HG02610 (cell line): ENCODE data around the gene EDARADD.
"Not testable (repeated sequence)": the region's sequence is repeated elsewhere in the genome, so short reads cannot be mapped to it uniquely, and the experiment has no call there.

Experiments used
- ATAC-seq: cut with Tn5 transposase; IDR thresholded peaks from one replicate; pipeline ENCODE4 v1.9.1; 2021; ENCODE audit warnings: mild to moderate bottlenecking, moderate library complexity; ENCODE audit not compliant: unreplicated experiment

EDARADD gene

DNA sequence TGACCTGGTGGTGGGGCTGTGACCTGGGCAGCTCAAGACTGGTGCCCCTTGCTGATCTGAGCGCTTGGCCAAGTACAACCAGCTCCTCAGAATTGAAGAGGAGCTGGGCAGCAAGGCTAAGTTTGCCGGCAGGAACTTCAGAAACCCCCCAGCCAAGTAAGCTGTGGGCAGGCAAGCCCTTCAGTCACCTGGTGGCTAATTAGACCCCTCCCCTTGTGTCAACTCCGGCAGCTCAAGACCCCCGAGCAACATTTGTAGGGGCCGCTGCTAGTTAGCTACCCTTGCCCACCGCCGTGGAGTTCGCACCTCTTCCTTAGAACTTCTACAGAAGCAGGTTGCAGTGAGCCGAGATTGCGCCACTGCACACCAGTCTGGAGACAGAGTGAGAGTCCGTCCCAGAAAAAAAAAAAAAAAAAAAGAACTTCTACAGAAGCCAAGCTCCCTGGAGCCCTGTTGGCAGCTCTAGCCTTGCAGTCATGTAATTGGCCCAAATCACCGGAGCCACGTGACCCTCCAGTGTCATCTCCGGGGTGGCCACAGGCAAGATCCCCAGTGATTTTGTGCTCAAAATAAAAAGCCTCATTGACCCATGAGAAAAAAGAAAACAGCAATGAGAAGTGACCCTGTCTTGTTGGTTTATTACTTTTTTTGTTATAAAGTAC is 90.4 kb downstream of the EDARADD start:
- ATAC-seq: no peak

DNA sequence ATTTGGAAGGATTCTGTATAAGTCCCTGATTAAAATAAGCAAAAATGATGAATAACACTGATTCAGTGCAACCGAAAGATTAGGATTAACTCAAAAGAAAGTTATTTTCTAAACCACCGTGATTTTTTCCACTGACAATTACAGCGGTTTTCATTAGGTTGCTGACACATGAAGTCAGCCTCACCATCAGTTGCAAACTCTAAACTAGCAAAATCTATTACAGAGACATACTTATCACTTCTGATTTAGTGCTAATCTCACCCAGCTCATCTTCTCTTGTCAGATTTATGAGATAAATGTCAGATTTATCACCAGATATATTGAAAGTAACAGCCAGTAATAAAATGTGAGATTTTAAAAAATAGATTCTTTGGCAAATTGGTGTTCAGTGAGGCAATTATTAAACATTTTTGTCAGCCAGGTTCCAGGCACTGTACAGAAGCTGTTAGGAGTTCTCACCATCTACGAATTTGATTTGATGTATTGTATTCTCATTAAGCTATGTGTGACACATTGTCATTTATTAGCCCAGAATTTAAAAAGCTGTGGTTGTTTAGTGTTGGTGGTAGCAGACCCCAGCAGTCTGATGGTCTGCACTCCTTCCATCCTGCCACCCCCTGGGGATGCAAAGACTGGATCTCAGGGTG is 92.4 kb downstream of the EDARADD start:
- ATAC-seq: no peak

DNA sequence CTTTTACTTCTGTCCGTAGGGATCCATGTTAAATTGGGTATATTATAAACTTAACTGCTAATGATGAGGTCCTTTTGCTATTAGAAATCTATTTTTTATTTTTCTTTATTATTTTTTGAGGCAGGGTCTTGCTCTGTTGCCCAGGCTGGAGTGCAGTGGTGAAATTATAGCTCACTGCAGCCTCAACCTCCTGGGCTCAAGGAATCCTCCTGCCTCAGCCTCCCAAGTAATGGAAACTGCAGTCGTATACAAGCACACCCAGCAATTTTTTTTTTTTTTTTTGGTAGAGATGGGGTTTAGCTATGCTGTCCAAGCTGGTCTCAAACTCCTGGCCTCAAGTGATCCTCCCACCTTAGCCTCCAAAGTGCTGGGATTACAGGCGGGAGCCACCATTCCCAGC is 95.1 kb downstream of the EDARADD start:
- ATAC-seq: not testable (repeated sequence)

DNA sequence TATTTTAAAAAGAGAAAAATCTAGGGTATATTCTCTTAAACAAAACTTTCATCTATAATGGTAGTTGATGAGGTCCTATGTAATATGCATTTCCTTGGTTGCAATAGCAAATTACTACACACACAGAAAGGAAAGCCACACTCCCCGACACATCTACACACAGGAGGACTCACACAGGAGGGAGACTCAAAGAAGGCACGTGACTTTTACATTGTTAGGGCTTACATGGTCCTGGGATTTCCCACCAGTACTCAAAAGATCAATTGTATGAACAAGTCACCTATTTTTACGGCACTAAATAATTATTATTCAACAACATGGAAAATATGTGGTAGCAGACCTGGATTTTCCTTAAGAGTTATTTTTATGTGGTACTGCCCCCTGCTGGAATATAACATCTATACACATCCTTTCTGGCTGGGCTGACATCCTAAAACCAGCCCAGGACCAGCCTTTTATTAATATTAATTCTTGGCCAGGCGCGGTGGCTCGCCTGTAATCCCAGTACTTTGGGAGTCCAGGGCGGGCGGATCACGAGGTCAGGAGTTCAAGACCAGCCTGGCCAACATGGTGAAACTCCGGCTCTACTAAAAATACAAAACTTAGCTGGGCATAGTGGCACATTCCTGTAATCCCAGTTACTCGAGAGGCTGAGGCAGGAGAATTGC is 95.8 kb downstream of the EDARADD start:
- ATAC-seq: peak; percentile 55

DNA sequence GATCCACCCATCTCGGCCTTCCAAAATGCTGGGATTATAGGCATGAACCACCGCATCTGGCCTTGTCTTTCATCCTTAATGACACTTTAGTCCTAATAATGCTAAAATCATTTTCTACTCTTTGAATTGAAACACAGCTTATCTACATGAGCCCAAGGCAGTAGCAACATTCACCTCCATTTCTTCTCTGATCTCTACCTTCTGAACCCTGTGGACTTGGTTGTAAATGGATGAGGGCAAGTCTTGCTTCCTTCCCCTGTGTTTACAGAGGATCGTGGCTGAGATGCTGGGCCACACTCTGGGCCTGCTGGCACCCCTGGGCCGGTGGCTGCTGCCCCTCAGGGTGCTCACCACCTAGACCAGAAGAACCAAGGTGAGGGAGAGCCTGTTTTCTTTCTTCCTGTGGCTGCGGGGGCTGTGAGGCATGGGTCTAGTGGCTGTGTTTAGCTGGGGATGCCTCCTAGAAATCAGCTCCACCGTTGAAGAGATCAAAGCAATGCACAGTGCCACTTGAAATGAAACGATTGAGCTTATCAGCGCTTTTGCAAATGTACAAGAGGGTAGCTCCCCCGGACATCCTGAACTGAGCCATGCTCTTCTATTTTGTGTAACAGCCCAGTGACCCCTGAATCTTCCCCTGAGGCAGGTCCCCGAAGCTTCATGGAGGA is 97.5 kb downstream of the EDARADD start:
- no peak for ATAC-seq

DNA sequence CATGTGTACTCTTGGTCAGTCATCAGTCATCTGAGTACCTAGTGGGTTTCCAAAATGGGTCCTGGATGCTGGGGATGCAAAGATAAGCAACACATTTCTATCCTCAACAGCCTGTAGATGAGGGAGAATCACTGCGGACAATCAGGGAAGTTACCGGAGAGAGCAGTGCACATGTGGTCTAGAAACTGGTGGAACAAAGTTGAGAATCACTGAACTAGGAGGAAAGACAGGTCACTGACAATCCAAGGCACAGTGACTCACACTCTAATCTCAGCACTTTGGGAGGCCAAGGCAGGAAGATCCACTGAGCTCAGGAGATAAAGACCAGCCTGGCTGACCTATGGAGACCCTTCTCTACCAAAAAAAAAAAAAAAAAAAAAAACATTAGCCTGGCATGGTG is 98.3 kb downstream of the EDARADD start:
- no peak for ATAC-seq

DNA sequence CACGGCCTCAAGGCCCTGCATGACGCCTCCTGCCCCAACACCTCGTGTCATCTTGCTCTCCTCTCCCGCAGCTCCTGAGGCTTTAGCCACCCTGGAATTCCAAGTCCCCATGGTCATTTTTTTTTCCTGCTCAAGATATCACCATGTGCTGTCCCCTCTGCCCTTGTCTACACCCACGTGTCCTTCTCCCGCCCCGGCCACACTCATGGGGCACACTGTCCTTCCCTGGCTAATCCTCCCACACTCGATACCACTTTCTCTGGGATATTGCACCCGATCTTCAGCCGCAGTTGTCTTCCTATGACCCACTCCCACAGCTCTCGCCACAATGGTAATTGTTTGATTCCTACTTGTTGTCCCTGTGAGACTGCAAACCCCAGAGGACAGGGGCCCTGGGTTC is 100.0 kb downstream of the EDARADD start:
- no peak for ATAC-seq

DNA sequence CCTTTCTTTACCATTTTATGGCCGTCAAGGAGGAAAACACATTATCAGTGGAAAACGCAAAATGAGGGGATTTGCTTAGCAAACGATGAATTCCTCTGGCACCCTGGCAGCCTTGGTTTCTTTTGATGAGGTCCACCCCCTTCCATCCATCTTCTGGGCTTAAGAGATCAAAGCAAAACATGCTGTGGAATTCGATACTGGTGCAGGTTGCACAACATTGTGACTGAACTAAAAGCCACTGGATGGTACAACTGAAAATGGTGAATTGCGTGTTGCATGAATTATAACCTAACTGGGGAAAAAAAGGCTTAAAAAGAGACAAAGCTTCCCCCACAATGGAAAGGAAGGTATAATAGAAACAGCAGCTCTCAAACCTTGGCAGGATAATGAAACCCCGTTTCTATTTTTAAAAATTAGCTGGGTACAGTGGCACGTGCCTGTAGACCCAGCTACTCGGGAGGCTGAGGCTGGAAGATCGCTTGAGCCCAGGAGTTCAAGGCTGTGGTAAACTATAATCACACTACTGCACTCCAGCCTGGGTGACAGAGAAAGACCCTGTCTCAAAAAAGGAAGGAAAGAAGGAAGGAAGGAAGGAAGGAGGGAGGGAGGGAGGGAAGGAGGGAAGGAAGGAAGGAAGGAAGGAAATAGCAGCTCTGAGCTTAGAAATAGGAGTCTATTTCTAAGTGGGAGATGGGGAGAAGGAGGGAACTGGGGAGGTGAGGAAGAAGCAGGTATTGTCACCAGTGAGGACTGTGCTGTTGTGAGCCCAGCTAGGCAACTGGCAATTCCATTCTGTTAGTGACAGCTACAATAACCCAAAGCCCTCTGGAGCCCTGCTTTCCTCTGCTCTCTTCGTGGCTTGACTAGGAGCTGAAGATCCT is 100.7 kb downstream of the EDARADD start:
- no peak for ATAC-seq

DNA sequence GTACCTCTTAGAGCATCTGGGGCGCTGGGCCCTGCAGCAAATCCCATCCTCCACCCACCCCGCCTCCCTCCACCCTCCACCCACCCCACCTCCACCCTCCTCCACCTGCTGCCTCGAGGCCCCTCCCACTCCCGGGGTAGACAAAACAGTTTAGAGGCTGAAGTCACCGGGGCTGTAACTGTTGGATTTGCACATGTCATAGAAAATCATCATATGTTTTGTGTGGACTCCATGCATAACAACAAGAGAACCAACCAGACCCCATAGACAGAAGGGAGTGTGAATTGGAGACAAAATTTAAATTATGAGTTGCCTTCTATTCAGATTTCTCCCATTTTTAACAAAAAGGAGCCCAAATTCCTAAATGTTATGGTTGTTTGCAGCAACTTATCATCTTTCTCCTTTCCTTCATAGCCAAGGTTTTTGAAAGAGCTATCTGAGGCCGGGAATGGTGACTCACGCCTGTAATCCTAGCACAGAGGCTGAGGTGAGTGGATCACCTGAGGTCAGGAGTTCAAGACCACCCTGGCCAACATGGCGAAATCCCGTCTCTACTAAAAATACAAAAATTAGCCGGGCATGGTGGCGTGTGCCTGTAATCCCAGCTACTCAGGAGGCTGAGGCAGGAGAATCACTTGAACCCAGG is 101.5 kb downstream of the EDARADD start:
- ATAC-seq: no peak

DNA sequence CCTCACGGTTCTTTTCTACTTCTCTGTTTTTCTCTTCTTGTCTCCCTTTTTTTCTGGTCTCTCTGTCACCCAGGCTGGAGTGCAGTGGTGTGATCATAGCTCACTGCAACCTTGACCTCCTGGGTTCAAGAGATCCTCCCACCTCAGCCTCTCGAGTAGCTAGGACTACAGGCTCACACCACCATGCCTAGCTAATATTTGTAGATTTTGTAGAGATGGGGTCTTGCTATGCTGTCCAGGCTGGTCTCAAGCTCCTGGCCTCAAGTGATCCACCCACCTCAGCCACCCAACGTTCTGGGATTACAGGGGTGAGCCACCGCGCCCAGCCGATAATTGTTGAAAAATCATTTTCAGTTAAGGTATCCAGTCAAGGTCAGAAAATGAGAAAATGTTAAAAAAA is 103.8 kb downstream of the EDARADD start:
- ATAC-seq: no peak

DNA sequence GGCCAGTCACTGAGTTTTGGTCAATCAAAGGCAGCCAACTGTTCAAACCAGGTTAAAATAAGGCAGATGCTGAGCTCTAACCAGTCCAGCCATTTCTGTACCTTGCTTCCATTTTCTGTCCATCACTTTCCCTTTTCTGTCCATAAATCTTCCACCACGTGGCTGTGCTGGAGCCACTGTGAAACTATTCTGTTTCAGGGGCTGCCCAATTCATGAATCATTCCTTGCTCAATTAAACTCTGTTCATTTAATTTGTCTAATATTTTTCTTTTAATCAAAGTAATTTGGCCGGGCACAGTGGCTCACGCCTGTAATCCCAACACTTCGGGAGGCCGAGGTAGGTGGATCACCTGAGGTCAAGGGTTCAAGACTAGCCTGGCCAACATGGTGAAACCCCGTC is 107.0 kb downstream of the EDARADD start:
- ATAC-seq: no peak

DNA sequence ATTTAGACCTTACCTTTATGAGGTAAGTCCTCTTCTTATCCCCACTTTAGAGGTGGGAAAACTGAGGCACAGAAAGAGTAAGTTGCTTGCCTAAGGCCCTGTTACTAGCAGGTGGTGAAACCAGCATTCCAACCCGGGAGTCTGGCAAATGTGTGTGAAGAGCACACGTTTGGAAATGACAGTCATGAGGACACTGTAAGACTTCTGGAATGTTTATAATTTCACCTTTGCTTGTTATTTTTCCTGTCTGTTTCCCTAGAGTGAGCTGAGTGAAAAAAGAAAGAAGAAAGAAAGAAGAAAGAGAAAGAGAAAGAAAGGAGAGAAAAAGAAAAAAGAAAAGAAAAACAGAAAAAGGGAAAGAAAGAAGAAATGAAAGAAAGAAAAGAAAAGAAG is 108.5 kb downstream of the EDARADD start:
- no peak for ATAC-seq

DNA sequence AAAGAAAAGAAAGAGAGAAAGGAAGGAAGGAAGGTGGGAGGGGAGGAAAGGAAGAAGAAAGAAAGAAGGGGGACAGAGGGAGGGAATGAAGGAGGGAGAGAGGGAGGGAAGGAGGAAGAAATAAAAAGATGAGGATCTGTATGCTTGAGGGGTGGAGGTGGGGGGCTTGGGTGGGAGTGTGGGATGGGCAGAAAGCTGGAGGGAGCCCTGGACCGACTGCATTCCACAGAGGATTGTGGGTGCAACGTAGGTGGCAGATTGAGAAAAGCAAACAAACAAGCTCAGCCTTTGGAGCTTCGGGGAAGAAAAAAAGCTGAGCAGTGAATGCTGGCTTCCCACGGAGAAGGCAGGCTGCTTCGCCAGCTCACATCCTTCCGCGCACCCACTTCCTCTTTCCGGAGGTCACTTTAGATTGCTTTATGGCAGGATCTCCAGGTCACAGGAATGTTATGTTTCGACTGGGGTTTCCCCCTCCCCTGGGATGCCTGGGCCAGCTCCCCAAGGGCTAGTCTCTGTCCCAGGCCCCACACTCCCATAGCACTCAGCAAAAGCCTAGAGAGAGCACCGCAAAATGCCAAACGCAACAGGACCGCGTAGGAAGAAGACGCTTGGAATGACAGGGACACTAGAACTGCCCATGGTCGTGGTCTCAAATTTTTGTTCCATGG is 109.0 kb downstream of the EDARADD start:
- peak; percentile 85 for ATAC-seq

DNA sequence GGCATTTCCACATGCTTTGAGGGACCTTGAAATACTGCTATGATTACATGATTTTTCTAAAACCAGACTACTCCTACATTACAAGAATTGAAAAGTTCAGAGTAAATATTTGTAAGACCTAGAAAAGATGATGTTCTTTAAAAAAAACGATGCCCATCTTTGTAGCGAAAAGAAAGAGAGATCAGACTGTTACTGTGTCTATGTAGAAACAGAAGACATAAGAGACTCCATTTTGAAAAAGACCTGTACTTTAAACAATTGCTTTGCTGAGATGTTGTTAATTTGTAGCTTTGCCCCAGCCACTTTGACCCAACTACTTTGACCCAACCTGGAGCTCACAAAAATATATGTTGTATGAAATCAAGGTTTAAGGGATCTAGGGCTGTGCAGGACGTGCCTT is 110.3 kb downstream of the EDARADD start:
- ATAC-seq: not testable (repeated sequence)

DNA sequence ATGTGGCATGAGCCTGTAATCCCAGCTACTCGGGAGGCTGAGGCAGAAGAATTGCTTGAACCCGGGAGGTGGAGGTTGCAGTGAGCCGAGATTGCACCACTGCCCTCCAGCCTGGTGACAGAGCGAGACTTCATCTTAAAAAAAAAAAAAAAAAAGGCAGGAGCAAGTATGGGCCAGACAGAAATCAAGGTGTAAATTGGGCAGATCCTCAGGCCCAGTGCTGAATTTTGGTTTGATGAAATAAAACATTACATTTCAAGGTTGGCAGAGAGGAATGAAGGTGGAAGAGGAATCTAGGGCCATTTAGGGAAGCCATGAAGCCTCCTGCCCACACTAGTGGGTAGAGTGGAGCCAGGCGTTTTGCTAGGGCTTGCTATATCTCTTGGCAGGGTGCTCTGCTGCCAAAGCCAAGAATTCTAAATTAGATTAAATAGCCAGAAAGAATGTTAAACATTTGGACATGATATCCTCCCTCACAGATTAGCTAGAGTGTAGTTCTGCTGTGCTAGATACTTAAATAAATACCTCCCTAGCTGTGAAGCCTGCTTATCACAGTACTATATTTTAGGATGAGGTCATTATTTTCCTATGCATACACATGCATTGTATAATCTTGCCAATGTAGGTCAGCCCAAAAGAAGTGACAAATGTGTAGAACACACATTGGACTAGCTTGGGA is 113.1 kb downstream of the EDARADD start:
- no peak for ATAC-seq

DNA sequence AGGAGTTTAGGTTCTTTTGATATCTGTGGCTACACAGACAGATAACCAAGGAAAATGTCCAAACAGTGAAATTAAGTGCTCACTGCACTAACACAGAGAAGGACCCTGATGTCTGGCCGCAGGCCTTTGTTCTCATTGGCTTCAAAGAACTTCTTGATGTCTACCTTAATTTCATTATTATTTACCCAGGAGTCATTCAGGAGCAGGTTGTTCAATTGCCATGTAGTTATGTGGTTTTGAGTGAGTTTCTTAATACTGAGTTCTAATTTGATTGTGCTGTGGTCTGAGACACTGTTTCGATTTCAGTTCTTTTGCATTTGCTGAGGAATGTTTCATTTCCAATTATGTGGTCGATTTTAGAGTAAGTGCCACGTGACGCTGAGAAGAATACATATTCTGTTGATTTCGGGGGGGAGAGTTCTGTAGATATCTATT is 114.5 kb downstream of the EDARADD start:
- peak; percentile 52 for ATAC-seq

DNA sequence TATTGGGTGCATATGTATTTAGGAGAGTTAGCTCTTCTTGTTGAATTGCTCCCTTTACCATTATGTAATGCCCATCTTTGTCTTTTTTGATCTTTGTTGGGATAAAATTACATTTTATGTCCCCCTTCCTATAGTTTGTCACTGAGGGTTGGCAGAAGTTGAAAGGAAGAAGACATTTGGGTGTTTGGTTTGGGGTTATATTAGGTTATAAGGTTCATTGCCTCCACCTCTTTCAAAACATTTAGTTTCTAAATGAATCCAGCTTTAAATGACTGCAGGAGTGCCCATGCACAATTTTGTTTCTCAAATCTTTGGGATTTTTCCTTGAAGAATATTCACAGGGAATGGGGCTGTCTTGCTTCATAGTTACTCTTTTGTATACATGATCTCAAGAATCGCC is 115.1 kb downstream of the EDARADD start:
- ATAC-seq: peak; percentile 41

DNA sequence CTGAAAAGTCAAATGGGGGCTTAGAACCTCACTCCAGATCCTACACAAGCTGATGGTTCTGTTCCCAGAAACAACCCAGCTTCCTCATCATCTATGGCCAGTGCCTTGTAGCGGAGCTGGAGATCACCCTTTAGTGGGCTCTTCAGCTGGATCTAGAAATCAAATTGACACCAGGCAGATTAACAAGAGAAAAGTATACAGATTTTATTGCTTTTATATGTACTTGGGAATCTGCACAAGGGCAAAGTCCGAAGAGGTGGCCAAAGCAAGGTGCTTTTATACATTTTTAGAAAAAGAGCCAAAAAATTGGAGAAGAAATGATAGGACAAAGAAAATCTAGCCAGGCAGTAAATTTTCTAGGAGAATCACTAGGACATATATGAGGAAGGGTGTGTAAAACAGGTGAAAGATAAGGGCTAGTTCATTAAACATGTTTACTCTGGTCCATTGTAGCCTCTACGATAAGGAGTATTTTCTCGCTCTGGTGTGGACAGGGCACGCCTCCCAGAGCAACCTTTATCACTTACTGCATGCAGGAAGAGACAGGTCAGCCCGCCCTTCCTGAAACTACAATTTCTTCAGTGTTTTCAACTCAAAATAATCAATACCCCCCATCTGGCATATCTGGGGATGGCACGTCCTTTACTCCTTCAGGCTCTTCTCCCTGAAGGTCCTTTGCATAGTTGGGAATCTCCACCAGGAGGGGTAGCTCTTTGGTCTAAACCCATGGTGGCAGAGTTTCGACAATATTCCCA is 115.7 kb downstream of the EDARADD start:
- no peak for ATAC-seq
